ENCODE measurements around the gene SCYL1. TPM values are rescaled to one million over a fixed set of nuclear protein-coding genes. Genes with fewer than 3 reads are reported as not detected.

Gene SCYL1
- polyA plus RNA-seq, 1 donor, result 59.5 TPM

DNA sequence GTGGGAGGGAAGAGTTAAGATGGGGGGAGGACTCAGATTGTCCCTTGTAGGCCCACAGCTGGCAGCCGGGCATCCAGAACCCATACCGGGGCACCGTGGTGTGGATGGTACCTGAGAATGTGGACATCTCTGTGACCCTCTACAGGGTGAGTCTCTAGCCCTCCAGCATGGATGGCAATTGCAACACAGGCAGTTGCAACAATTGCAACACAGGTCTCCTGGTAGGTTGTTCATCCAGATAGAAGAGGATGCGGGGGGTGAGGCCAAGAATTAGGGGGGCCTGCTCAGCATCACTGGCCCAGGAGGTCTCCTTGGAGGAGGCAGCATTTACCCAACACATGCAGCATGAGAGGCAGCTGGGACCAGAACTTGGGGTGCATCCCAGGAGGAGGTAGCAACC, 54.4 kb downstream of the SCYL1 start:
- no peak for DNase-seq

DNA sequence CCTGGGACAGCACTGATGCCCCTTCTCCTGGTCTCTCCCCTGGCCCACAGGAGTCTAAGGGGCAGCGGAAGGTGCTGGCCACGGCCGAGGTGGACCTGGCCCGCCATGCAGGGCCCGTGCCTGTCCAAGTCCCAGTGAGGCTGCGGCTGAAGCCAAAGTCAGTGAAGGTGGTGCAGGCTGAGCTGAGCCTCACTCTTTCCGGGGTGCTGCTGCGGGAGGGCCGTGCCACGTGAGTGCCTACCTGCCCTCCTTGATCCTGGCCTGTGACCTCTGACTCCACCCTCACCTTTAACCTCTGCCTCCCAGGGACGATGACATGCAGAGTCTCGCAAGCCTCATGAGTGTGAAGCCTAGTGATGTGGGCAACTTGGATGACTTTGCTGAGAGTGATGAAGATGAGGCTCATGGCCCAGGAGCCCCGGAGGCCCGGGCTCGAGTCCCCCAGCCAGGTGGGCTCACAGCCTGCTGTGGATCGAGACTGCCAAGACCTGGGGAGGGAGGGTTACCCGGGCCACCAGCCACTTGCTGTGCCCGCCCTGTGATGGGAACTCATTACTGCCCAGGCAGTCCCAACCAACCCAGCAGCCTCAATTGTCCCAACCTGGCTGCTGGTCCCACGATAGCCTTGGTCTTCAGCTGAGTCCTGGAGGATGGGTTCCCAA, 55.3 kb downstream of the SCYL1 start:
- DNase-seq, result no peak

- DNase-seq, result no peak
Measured at GRCh38 chr11:65580756-65581155, 55.9 kb downstream of the SCYL1 start.

GRCh38 chr11:65581928-65582327, 57.0 kb downstream of the SCYL1 start:
- DNase-seq, result no peak

DNA sequence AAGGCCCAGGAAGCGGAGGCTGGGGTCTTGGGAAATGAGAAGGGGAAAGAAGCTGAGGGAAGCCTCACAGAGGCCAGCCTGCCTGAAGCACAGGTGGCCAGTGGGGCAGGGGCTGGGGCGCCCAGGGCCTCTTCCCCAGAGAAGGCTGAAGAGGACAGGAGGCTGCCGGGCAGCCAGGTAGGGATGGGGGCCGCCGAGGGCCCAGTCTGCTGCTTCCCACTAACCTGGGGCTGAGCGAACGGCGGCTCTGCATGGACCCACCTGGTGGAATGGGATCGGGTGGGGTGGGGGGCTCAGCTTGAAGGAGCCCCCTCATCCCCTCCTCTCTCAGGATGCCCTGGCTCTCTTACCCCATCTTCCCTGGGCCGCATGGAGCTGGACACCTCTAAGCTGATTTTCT, 58.7 kb downstream of the SCYL1 start:
- no peak for DNase-seq

GRCh38 chr11:65584106-65584505, 59.2 kb downstream of the SCYL1 start:
- DNase-seq, result no peak

GRCh38 chr11:65584723-65585171, 59.9 kb downstream of the SCYL1 start:
- no peak for DNase-seq

DNA sequence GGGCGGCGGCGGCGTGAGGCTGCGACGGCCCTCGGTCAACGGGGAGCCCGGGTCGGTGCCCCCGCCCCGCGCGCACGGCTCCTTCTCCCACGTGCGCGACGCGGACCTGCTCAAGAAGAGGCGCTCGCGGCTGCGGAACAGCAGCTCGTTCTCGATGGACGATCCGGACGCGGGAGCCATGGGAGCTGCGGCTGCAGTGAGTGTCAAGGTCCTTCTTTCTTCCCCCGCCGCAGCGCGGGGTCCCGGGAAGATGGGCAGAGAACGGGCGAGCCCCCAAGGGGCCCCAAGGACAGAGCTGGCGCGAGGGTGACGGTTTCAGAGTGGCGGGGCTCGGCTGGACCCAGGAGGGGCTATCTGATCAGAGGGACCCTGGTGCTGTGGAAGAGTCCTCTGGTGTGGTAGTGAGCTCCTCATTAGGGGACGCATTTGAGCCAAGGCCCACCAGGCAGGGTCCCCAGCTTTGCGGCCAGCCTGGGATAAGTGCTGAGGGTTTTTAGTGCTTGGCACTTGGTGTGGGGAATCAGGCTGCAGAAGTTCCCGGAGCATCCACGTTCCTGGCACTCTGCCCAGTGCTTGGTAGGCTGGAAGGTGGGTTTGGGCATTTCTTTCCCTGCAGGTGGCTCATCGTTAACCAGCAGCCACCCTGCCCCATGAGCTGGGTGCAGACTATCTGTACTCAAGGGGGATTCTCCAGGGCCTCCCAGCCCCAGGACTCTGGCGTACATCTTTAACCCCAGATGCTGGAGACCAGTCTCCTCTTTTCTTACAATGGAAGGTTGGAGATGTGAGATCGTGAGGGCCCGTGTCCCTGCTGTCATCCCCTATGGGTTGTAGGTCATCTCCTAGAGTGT, 60.7 kb downstream of the SCYL1 start:
- no peak for DNase-seq

DNA sequence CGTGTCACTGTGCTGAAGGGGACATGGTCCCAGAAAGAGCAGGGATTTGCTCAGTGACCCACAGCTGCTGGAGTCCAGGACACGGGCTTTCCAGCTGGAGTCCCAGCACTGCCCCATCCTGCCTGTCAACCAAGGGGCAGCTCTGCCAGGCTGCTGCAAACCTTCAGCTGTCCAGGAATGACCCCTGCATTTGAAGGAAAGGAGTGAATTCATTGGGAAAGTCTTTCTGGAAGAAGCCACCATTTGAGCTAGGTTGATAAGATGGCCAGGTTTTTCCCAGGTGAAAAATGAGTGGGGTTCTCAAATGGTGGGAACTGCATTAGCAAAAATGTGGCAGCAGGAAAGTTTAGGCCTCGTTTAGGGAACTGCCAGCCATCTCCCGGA, 61.4 kb downstream of the SCYL1 start:
- DNase-seq, result no peak

DNA sequence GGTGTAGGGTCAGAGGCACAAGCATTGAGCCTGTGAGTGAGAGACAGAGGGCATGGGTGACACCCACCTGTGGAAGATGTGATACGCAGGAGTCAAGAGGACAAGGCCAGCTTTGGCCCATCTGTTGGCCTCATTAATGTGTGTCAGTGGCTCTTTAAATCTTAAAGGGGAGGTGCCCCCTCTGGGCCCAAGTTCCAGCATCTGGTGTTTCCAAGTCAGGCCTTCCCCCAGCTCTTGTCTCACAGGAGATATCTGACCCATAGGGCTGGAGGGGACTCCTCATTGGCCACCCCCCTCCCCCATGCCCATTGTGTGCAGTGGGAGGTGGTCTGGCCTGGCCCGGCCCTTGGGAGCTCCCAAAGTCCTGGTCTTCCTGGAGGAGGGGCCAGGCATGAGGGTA, 61.8 kb downstream of the SCYL1 start:
- no peak for DNase-seq

Other genes with a start within 250 kb of the SCYL1 start
- gene CDC42EP2, start 210.2 kb upstream of the SCYL1 start, polyA plus RNA-seq (ENCODE audit: insufficient read length), result 8.6 TPM
- gene DPF2, start 191.2 kb upstream of the SCYL1 start, polyA plus RNA-seq (ENCODE audit: insufficient read length), result 99.3 TPM
- 0.60 TPM for gene TIGD3, start 170.3 kb upstream of the SCYL1 start, polyA plus RNA-seq (ENCODE audit: insufficient read length)
- gene SLC25A45, start 142.4 kb upstream of the SCYL1 start, polyA plus RNA-seq (ENCODE audit: insufficient read length), result 7.2 TPM
- gene FRMD8, start 138.4 kb upstream of the SCYL1 start, polyA plus RNA-seq (ENCODE audit: insufficient read length), result 18.1 TPM
- gene NEAT1, start 102.3 kb upstream of the SCYL1 start, polyA plus RNA-seq (ENCODE audit: insufficient read length), result 265 TPM
- gene MALAT1, start 26.0 kb upstream of the SCYL1 start, polyA plus RNA-seq (ENCODE audit: insufficient read length), result 1,140 TPM
- gene LTBP3, start 33.3 kb downstream of the SCYL1 start, polyA plus RNA-seq (ENCODE audit: insufficient read length), result 142 TPM
- gene ZNRD2, start 45.4 kb downstream of the SCYL1 start, polyA plus RNA-seq (ENCODE audit: insufficient read length), result 37.5 TPM
- gene FAM89B, start 47.5 kb downstream of the SCYL1 start, polyA plus RNA-seq (ENCODE audit: insufficient read length), result 17.6 TPM
- 19.0 TPM for gene EHBP1L1, start 51.0 kb downstream of the SCYL1 start, polyA plus RNA-seq (ENCODE audit: insufficient read length)
- 0.28 TPM for gene KCNK7, start 70.7 kb downstream of the SCYL1 start, polyA plus RNA-seq (ENCODE audit: insufficient read length)
- gene MAP3K11, start 89.1 kb downstream of the SCYL1 start, polyA plus RNA-seq (ENCODE audit: insufficient read length), result 35.4 TPM
- gene PCNX3, start 90.7 kb downstream of the SCYL1 start, polyA plus RNA-seq (ENCODE audit: insufficient read length), result 29.8 TPM
- 22.4 TPM for gene SIPA1, start 113.0 kb downstream of the SCYL1 start, polyA plus RNA-seq (ENCODE audit: insufficient read length)
- 49.6 TPM for gene RELA, start 137.8 kb downstream of the SCYL1 start, polyA plus RNA-seq (ENCODE audit: insufficient read length)
- 71.7 TPM for gene KAT5, start 187.2 kb downstream of the SCYL1 start, polyA plus RNA-seq (ENCODE audit: insufficient read length)
- gene RNASEH2C, start 195.7 kb downstream of the SCYL1 start, polyA plus RNA-seq (ENCODE audit: insufficient read length), result 39.0 TPM

Data from left kidney (tissue), 2 donors.